ENCODE data around the gene UBR4.

GRCh38 chr1:19112891-19113696 lies 97.0 kb downstream of the UBR4 start:
- no peak for TF ChIP-seq CTCF (IDR thresholded peaks at IDR 0.05; ENCODE audit: low read length)
- no peak for TF ChIP-seq EZH2 (optimal IDR thresholded peaks at IDR 0.05; ENCODE audit: low read depth, low read length)
